NCI-H82 (cell line): ENCODE results near the gene ENOX1.
"Not testable (repeated sequence)": the region's sequence is repeated elsewhere in the genome, so short reads cannot be mapped to it uniquely, and the experiment has no call there.

Experiments
- DNase-seq: peaks from one replicate; lab custom pipeline; 2025; lab: John Stamatoyannopoulos, UW

The ENOX1 gene

GRCh38 chr13:43205416-43205815 lies 581.4 kb downstream of the ENOX1 start:
- DNase-seq = no peak

GRCh38 chr13:43204591-43204990 lies 582.2 kb downstream of the ENOX1 start:
- no peak for DNase-seq

- DNase-seq = no peak
Measured at GRCh38 chr13:43203781-43204180, 583.0 kb downstream of the ENOX1 start.

- DNase-seq = peak; percentile 67
Measured at GRCh38 chr13:43200736-43201135, 586.0 kb downstream of the ENOX1 start.

- DNase-seq = no peak
Measured at GRCh38 chr13:43200307-43200706, 586.5 kb downstream of the ENOX1 start.

- DNase-seq = peak; percentile 37
Measured at GRCh38 chr13:43196750-43197370, 589.9 kb downstream of the ENOX1 start.

GRCh38 chr13:43196086-43196621 lies 590.6 kb downstream of the ENOX1 start:
- DNase-seq = peak; percentile 88

GRCh38 chr13:43195551-43195950 lies 591.2 kb downstream of the ENOX1 start:
- peak; percentile 31 for DNase-seq

- no peak for DNase-seq
Measured at GRCh38 chr13:43195112-43195511, 591.7 kb downstream of the ENOX1 start.

- no peak for DNase-seq
Measured at GRCh38 chr13:43193789-43194420, 592.9 kb downstream of the ENOX1 start.

- DNase-seq = no peak
Measured at GRCh38 chr13:43191546-43191945, 595.2 kb downstream of the ENOX1 start.

GRCh38 chr13:43185226-43185625 lies 601.5 kb downstream of the ENOX1 start:
- DNase-seq = peak; percentile 97

- DNase-seq = no peak
Measured at GRCh38 chr13:43180837-43181236, 605.9 kb downstream of the ENOX1 start.

GRCh38 chr13:43180036-43180660 lies 606.6 kb downstream of the ENOX1 start:
- DNase-seq = no peak

GRCh38 chr13:43171489-43171888 lies 615.3 kb downstream of the ENOX1 start:
- DNase-seq = no peak

GRCh38 chr13:43170506-43170905 lies 616.3 kb downstream of the ENOX1 start:
- peak; percentile 65 for DNase-seq

GRCh38 chr13:43168434-43168833 lies 618.3 kb downstream of the ENOX1 start:
- not testable (repeated sequence) for DNase-seq

GRCh38 chr13:43167731-43168130 lies 619.0 kb downstream of the ENOX1 start:
- no peak for DNase-seq

GRCh38 chr13:43166644-43167457 lies 619.9 kb downstream of the ENOX1 start:
- peak; percentile 70 for DNase-seq
